ENCODE measurements around the gene PADI2. TPM values are rescaled to one million over a fixed set of nuclear protein-coding genes. Genes with fewer than 3 reads are reported as not detected.

PADI2 gene
- total RNA-seq, 1 donor: 9.1 TPM

- H3K9me3 ChIP-seq (ENCODE audit: low read depth, low read length): no peaks in the 10 kb centered on the region
- no peaks in the 10 kb centered on the region for H3K27me3 ChIP-seq (ENCODE audit: insufficient read depth, low read length)
- peaks cover 57% of the 10 kb centered on the region for H3K4me1 ChIP-seq (ENCODE audit: insufficient read depth, low read length)
- no peak overlapping the region for H3K4me3 ChIP-seq (ENCODE audit: low read length)
These were observed 4.2 kb upstream of the PADI2 start for GRCh38 chr1:17123196-17124045.

- H3K27me3 ChIP-seq (ENCODE audit: insufficient read depth, low read length): no peaks in the 10 kb centered on the region
- H3K9me3 ChIP-seq (ENCODE audit: low read depth, low read length): no peaks in the 10 kb centered on the region
- H3K4me1 ChIP-seq (ENCODE audit: insufficient read depth, low read length): peaks cover 52% of the 10 kb centered on the region
These were observed 3.4 kb upstream of the PADI2 start for GRCh38 chr1:17122521-17123164.

GRCh38 chr1:17121881-17122280, 2.6 kb upstream of the PADI2 start:
- H3K4me3 ChIP-seq (ENCODE audit: low read length): no peak overlapping the region
- H3K9me3 ChIP-seq (ENCODE audit: low read depth, low read length): no peaks in the 10 kb centered on the region
- no peaks in the 10 kb centered on the region for H3K27me3 ChIP-seq (ENCODE audit: insufficient read depth, low read length)
- peaks cover 50% of the 10 kb centered on the region for H3K4me1 ChIP-seq (ENCODE audit: insufficient read depth, low read length)

More at GRCh38 chr1:17122521-17123164, 3.4 kb upstream of the PADI2 start:
- H3K4me3 ChIP-seq (ENCODE audit: low read length): no peak overlapping the region

- Histone ChIP-seq H3K27me3 (ENCODE audit: insufficient read depth, low read length) (no peaks in the 10 kb centered on the region), H3K4me3 (ENCODE audit: low read length) (no peak overlapping the region), H3K9me3 (ENCODE audit: low read depth, low read length) (no peaks in the 10 kb centered on the region), H3K4me1 (ENCODE audit: insufficient read depth, low read length) (peaks cover 50% of the 10 kb centered on the region)
These were observed 1.9 kb upstream of the PADI2 start for GRCh38 chr1:17120962-17121837.

- Histone ChIP-seq H3K9me3 (ENCODE audit: low read depth, low read length) (no peaks in the 10 kb centered on the region), H3K4me1 (ENCODE audit: insufficient read depth, low read length) (peaks cover 45% of the 10 kb centered on the region), H3K4me3 (ENCODE audit: low read length) (no peak overlapping the region), H3K27me3 (ENCODE audit: insufficient read depth, low read length) (no peaks in the 10 kb centered on the region)
These were observed 1.2 kb upstream of the PADI2 start for GRCh38 chr1:17120481-17120877.

- H3K4me3 ChIP-seq (ENCODE audit: low read length): peak overlapping the region; percentile 43
- H3K4me1 ChIP-seq (ENCODE audit: insufficient read depth, low read length): peaks cover 45% of the 10 kb centered on the region
- no peaks in the 10 kb centered on the region for H3K27me3 ChIP-seq (ENCODE audit: insufficient read depth, low read length)
- H3K9me3 ChIP-seq (ENCODE audit: low read depth, low read length): no peaks in the 10 kb centered on the region
These were observed 676 bp upstream of the PADI2 start for GRCh38 chr1:17119773-17120480.

GRCh38 chr1:17118706-17119075, 560 bp downstream of the PADI2 start:
- Histone ChIP-seq H3K4me3 (ENCODE audit: low read length) (peak overlapping the region; percentile 43), H3K4me1 (ENCODE audit: insufficient read depth, low read length) (peaks cover 45% of the 10 kb centered on the region), H3K9me3 (ENCODE audit: low read depth, low read length) (no peaks in the 10 kb centered on the region), H3K27me3 (ENCODE audit: insufficient read depth, low read length) (no peaks in the 10 kb centered on the region)

- Histone ChIP-seq H3K4me1 (ENCODE audit: insufficient read depth, low read length) (peaks cover 41% of the 10 kb centered on the region), H3K4me3 (ENCODE audit: low read length) (peak overlapping the region; percentile 43), H3K9me3 (ENCODE audit: low read depth, low read length) (no peaks in the 10 kb centered on the region), H3K27me3 (ENCODE audit: insufficient read depth, low read length) (no peaks in the 10 kb centered on the region)
These were observed 983 bp downstream of the PADI2 start for GRCh38 chr1:17118268-17118667.

GRCh38 chr1:17117451-17118265, 1.6 kb downstream of the PADI2 start:
- H3K27me3 ChIP-seq (ENCODE audit: insufficient read depth, low read length): no peaks in the 10 kb centered on the region
- H3K9me3 ChIP-seq (ENCODE audit: low read depth, low read length): no peaks in the 10 kb centered on the region
- peaks cover 35% of the 10 kb centered on the region for H3K4me1 ChIP-seq (ENCODE audit: insufficient read depth, low read length)
- H3K4me3 ChIP-seq (ENCODE audit: low read length): no peak overlapping the region

GRCh38 chr1:17116643-17117042, 2.6 kb downstream of the PADI2 start:
- Histone ChIP-seq H3K9me3 (ENCODE audit: low read depth, low read length) (no peaks in the 10 kb centered on the region), H3K27me3 (ENCODE audit: insufficient read depth, low read length) (no peaks in the 10 kb centered on the region), H3K4me3 (ENCODE audit: low read length) (no peak overlapping the region), H3K4me1 (ENCODE audit: insufficient read depth, low read length) (peaks cover 31% of the 10 kb centered on the region)

GRCh38 chr1:17113963-17114362, 5.3 kb downstream of the PADI2 start:
- no peaks in the 10 kb centered on the region for H3K9me3 ChIP-seq (ENCODE audit: low read depth, low read length)
- peaks cover 15% of the 10 kb centered on the region for H3K4me1 ChIP-seq (ENCODE audit: insufficient read depth, low read length)
- no peaks in the 10 kb centered on the region for H3K27me3 ChIP-seq (ENCODE audit: insufficient read depth, low read length)
- H3K4me3 ChIP-seq (ENCODE audit: low read length): no peak overlapping the region

- no peaks in the 10 kb centered on the region for H3K9me3 ChIP-seq (ENCODE audit: low read depth, low read length)
- H3K4me3 ChIP-seq (ENCODE audit: low read length): no peak overlapping the region
- no peaks in the 10 kb centered on the region for H3K27me3 ChIP-seq (ENCODE audit: insufficient read depth, low read length)
- peaks cover 7% of the 10 kb centered on the region for H3K4me1 ChIP-seq (ENCODE audit: insufficient read depth, low read length)
These were observed 6.6 kb downstream of the PADI2 start for GRCh38 chr1:17112496-17113236.

- Histone ChIP-seq H3K9me3 (ENCODE audit: low read depth, low read length) (no peaks in the 10 kb centered on the region), H3K27me3 (ENCODE audit: insufficient read depth, low read length) (no peaks in the 10 kb centered on the region), H3K4me1 (ENCODE audit: insufficient read depth, low read length) (peaks cover 7% of the 10 kb centered on the region), H3K4me3 (ENCODE audit: low read length) (no peak overlapping the region)
These were observed 7.2 kb downstream of the PADI2 start for GRCh38 chr1:17112076-17112475.
